Fibroblast of villous mesenchyme (primary cell): Measurements from ENCODE around the gene FAM110D. TPM values are rescaled to one million over a fixed set of nuclear protein-coding genes. Genes with fewer than 3 reads are reported as not detected.

ENCODE experiments used
- DNase-seq: peaks from one replicate; pipeline ENCODE4 v3.0.0-alpha.2; 2010; ENCODE audit warnings: low read depth
- H3K4me3 ChIP-seq: 2 replicates; pipeline ENCODE4 v1.5.1; 2011; ENCODE audit warnings: low read depth, mild to moderate bottlenecking, low read length
- total RNA-seq: library from RNA; depleted of rRNA; stranded (reverse); fragments of >200 nt; gene quantifications from 2 replicates; pipeline ENCODE4 v1.2.3, GENCODE V29; 2012
- TF ChIP-seq, protein P1 (sequence below): IDR thresholded peaks from 2 replicates; pipeline ENCODE4 v1.5.1; 2012; ENCODE audit warnings: low read depth, mild to moderate bottlenecking, low read length; ENCODE audit not compliant: insufficient read depth

The FAM110D gene
- total RNA-seq, 1 donor, result under 0.01 TPM

DNA sequence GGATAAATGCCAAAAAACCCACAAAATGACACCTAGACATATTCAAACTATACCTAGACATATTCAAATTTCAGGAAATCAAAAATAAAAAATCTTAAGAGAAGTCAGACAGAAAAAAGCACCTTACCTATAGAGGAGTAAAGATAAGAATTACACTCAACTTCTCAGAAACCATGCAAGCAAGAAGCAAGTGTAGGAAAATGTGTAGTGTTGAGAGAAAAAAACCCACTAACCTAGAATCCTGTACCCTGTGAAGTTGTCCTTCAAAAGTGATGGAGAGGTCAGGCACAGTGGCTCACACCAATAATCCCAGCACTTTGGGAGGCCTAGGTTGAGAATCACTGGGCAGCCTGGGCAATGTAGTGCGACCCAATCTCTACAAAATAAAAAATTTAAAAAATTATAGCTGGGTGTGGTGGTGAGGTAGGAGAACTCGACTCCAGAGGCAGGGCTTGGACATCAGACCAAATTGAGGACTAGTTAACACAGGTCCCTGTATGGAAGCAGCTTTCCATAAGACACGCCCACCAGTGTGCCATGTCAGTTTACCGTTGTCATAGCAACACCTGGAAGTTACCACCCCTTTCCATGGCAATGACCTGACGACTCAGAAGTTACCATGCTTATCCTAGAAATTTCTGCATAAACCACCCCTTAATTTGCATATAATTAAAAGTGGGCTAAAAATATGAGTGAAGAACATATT, 26.6 kb upstream of the FAM110D start:
- no peak overlapping the region for H3K4me3 ChIP-seq
- TF ChIP-seq, protein P1, sequence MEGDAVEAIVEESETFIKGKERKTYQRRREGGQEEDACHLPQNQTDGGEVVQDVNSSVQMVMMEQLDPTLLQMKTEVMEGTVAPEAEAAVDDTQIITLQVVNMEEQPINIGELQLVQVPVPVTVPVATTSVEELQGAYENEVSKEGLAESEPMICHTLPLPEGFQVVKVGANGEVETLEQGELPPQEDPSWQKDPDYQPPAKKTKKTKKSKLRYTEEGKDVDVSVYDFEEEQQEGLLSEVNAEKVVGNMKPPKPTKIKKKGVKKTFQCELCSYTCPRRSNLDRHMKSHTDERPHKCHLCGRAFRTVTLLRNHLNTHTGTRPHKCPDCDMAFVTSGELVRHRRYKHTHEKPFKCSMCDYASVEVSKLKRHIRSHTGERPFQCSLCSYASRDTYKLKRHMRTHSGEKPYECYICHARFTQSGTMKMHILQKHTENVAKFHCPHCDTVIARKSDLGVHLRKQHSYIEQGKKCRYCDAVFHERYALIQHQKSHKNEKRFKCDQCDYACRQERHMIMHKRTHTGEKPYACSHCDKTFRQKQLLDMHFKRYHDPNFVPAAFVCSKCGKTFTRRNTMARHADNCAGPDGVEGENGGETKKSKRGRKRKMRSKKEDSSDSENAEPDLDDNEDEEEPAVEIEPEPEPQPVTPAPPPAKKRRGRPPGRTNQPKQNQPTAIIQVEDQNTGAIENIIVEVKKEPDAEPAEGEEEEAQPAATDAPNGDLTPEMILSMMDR, result no peak
- DNase-seq, result no peak

DNA sequence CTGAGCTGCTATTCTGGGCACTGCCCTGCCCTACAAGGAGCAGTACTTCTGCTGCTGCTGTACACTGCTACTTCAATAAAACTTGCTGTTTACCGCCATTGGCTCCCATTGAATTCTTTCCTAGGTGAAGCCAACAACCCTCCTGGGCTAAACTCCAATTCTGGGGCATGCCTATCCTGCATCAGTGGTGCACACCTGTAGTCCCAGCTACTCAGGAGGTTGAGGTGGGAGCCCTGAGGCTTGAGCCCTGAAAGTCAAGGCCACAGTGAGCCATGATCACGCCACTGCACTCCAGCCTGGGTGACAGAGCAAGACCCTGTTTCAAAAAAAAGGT, 26.1 kb upstream of the FAM110D start:
- H3K4me3 ChIP-seq, result no peak overlapping the region
- TF ChIP-seq, protein P1, result no peak
- DNase-seq, result no peak

DNA sequence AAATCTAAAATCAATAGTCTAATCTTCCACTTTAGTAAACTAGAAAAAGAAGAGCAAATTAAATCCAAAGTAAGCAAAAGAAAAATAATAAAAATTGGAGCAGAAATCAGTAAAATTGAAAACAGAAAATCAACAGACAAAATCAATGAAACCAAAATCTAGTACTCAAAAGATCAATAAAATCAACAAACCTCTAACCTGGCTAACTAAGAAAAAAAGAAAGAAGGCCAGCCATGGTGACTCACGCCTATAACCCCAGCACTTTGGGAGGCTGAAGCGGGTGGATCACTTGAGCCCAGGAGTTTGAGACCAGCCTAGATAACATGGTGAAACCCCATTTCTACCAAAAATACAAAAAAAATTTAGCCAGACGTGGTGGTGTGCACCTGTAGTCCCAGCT, 24.4 kb upstream of the FAM110D start:
- DNase-seq, result no peak
- TF ChIP-seq, protein P1, result no peak
- H3K4me3 ChIP-seq, result no peak overlapping the region

DNA sequence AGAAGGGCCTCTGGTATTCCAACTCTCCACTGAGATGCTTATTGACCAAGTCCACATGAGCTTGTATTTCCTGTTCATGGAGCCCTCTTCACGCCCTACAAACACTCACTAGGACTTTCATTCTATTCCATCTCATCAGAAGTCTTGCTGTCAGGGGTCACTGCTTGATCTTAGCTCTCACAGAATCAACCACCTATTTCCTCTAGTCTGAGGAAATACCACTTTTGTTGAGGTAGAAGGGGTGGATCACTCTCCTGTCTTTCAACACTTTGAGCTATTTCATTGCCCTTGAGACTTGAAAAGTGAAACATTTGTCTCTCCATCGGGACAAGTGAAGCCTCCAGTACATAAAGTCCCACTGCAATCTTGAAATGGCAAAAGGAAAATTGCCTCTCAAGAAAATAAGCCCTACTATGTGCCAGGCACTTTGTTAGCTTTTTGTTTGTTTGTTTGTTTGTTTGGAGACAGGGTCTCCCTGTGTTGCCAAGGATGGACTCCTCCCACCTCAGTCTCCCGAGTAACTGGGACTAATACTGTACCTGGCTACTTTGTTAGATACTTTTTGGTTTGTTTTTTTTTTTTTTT, 19.8 kb upstream of the FAM110D start:
- TF ChIP-seq, protein P1, result no peak
- DNase-seq, result no peak

DNA sequence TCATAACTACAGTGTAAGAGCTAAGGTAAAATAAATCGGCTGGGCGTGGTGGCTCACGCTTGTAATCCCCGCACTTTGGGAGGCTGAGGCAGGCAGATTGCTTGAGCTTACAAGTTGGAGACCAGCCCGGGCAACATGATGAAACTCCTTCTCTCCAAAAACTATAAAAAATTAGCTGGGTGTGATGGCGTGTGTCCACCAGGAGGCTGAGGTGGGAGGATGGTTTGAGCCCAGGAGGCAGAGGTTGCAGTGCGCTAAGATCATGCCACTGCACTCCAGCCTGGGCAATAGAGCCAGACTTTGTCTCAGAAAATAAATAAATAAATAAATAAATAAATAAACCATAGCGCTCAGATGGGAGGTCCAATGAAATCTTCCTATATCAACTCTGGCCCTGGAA, 16.7 kb upstream of the FAM110D start:
- TF ChIP-seq, protein P1, result peak; percentile 20
- H3K4me3 ChIP-seq, result no peak overlapping the region
- DNase-seq, result peak; percentile 17

More for the DNA sequence above, 19.8 kb upstream of the FAM110D start:
- H3K4me3 ChIP-seq, result no peak overlapping the region

DNA sequence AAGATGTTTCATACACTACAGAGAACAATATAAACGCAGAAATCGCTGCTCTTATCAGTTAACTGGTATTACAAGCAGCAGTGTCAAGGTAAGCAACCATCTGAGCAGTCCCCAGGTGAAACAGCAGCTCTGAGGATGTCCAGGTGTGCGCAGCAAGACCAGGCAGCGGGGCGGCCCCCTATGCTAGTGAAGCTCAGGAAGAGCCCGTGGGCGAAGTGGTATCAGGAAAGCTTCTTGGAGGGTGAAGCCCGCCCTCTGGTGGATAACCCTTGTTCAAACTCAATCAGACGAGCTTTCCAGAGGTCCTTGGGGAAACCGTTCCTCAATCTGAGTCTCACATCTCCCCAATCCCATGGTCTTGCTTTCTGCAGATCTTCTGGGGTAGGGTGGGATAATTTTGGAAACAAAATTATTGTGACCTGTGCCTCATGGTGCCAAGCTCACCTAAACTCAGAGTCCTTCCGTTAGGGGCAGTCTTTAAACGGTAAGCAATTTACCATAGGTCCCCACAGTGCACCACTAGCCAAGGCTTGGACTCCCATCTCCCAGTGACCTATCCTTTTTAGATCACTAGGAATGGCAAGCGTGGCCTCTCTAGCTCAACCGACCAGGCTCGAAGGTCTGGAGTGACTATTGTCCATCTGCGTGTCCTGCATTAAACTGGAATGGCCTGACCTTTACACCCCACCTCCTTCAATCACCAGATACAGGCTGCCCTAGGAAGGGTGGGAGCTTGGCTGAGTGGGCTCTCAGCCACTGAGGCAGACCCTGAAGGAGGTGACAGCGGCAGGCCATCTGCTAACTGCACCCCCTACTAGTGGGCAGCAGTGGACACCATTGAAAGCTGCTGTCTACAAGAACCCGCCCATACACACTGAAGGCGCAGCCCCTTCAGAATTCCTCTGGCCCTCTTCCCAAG, 13.6 kb upstream of the FAM110D start:
- TF ChIP-seq, protein P1, result peak; percentile 77
- DNase-seq, result peak; percentile 87
- no peak overlapping the region for H3K4me3 ChIP-seq
